HepG2 (cell line): Measurements from ENCODE around the gene YAP1. TPM values are rescaled to one million over a fixed set of nuclear protein-coding genes. Genes with fewer than 3 reads are reported as not detected.

Experiments used
- ATF1 ChIP-seq: IDR thresholded peaks from 2 replicates; pipeline ENCODE4 v1.6.1; 2016; ENCODE audit warnings: mild to moderate bottlenecking, control low read depth
- FOSL2 ChIP-seq: sonication (generic); formaldehyde crosslinking; IDR thresholded peaks from 2 replicates; pipeline ENCODE4 v1.4.0; 2020; ENCODE audit warnings: missing genetic modification reagents
- FOXJ3 ChIP-seq: sonication (generic); formaldehyde crosslinking; IDR thresholded peaks from 2 replicates; pipeline ENCODE4 v1.4.0; 2020; ENCODE audit warnings: missing genetic modification reagents, mild to moderate bottlenecking, borderline replicate concordance
- FOXP1 ChIP-seq, 2 experiments: fragments of 450-650 bp in 1 of 2; IDR thresholded peaks; 2 replicates each; pipeline ENCODE4 v1.6.1; 2017 to 2018; ENCODE audit warnings: antibody characterized with exemption in 1 of 2
- HIVEP1 ChIP-seq: sonication (generic); formaldehyde crosslinking; IDR thresholded peaks from 2 replicates; pipeline ENCODE4 v1.4.0; 2020; ENCODE audit warnings: mild to moderate bottlenecking, missing genetic modification reagents
- HNF4G ChIP-seq, 2 experiments: sonication (generic) in 1 of 2; formaldehyde crosslinking in 1 of 2; IDR thresholded peaks; 2 replicates each; pipeline versions ENCODE4 v1.4.0 to v1.6.1; 2011 to 2020; ENCODE audit warnings: borderline replicate concordance in 2 of 2, low read depth in 2 of 2, mild to moderate bottlenecking in 2 of 2, low read length in 1 of 2, missing genetic modification reagents in 1 of 2, moderate library complexity in 1 of 2
- KDM4B ChIP-seq: sonication (generic); formaldehyde crosslinking; IDR thresholded peaks from 2 replicates; pipeline ENCODE4 v1.4.0; 2020; ENCODE audit warnings: missing genetic modification reagents
- KDM6A ChIP-seq: IDR thresholded peaks from 2 replicates; pipeline ENCODE4 v1.6.1; 2016; ENCODE audit warnings: low read depth
- KLF9 ChIP-seq: IDR thresholded peaks from 2 replicates; pipeline ENCODE4 v1.6.1; 2016; ENCODE audit warnings: low read depth
- LCORL ChIP-seq, 2 experiments: fragments of 450-650 bp in 1 of 2; sonication (generic) in 1 of 2; formaldehyde crosslinking in 1 of 2; IDR thresholded peaks; 2 replicates each; pipeline versions ENCODE4 v1.5.0 to v1.6.1; 2017 to 2020; ENCODE audit warnings: antibody characterized with exemption in 1 of 2, missing genetic modification reagents in 1 of 2
- MBD4 ChIP-seq: IDR thresholded peaks from 2 replicates; pipeline ENCODE4 v1.6.1; 2012; ENCODE audit warnings: low read length, inconsistent platforms, borderline replicate concordance
- MIER2 ChIP-seq: IDR thresholded peaks from 2 replicates; pipeline ENCODE4 v1.6.1; 2016; ENCODE audit warnings: missing biosample characterization, missing genetic modification reagents
- NCOA1 ChIP-seq: sonication (generic); formaldehyde crosslinking; IDR thresholded peaks from 2 replicates; pipeline ENCODE4 v1.9.0; 2021; ENCODE audit warnings: missing genetic modification reagents
- NCOA2 ChIP-seq: sonication (generic); formaldehyde crosslinking; IDR thresholded peaks from 2 replicates; pipeline ENCODE4 v1.8.0; 2022; ENCODE audit warnings: inconsistent platforms
- PRDM10 ChIP-seq: sonication (generic); formaldehyde crosslinking; IDR thresholded peaks from 2 replicates; pipeline ENCODE4 v1.4.0; 2020; ENCODE audit warnings: low read depth, missing genetic modification reagents
- RCOR2 ChIP-seq: IDR thresholded peaks from 2 replicates; pipeline ENCODE4 v1.6.1; 2016; ENCODE audit warnings: missing biosample characterization, missing genetic modification reagents
- TGIF2 ChIP-seq: IDR thresholded peaks from 2 replicates; pipeline ENCODE4 v1.6.1; 2016; ENCODE audit warnings: control low read depth, missing compliant biosample characterization
- THRA ChIP-seq: sonication (generic); formaldehyde crosslinking; IDR thresholded peaks from 2 replicates; pipeline ENCODE4 v1.4.0; 2020; ENCODE audit warnings: missing genetic modification reagents, borderline replicate concordance
- ZNF75D ChIP-seq: sonication (generic); formaldehyde crosslinking; IDR thresholded peaks from 2 replicates; pipeline ENCODE4 v1.8.1; 2023; ENCODE audit warnings: missing genetic modification reagents, mild to moderate bottlenecking, borderline replicate concordance
- ZNF879 ChIP-seq: sonication (generic); formaldehyde crosslinking; IDR thresholded peaks from 2 replicates; pipeline ENCODE4 v1.8.1; 2023; ENCODE audit warnings: missing genetic modification reagents
- ZNF883 ChIP-seq: sonication (generic); formaldehyde crosslinking; IDR thresholded peaks from 2 replicates; pipeline ENCODE4 v1.5.1; 2020; ENCODE audit warnings: mild to moderate bottlenecking, missing genetic modification reagents; ENCODE audit errors: not compliant biosample characterization
- polyA plus RNA-seq, 8 experiments: library from polyadenylated mRNA; depleted of rRNA in 3 of 8; stranded (reverse) in 7 of 8; unstranded in 1 of 8; fragments of >200 nt; fragmentation: Illumina TruSeq in 4 of 8; extraction: Trizol in 4 of 8; gene quantifications; 2 replicates each; pipeline versions ENCODE4 v1.2.1 to v1.2.3, GENCODE V29; 2011 to 2016; ENCODE audit warnings: low read depth in 4 of 8, missing spikeins in 1 of 8, mixed read lengths in 1 of 8; ENCODE audit not compliant: insufficient read depth in 1 of 8
- total RNA-seq, 5 experiments: library from RNA; depleted of rRNA; stranded (reverse); fragments of >200 nt; fragmentation: Illumina TruSeq; extraction: Trizol; gene quantifications; 2 replicates each; pipeline ENCODE4 v1.2.3, GENCODE V29; 2016; ENCODE audit warnings: low read depth in 1 of 5
- TF ChIP-seq, protein P1 (sequence below): sonication (generic); formaldehyde crosslinking; conservative IDR thresholded peaks from 2 replicates; pipeline ENCODE4 v1.4.0; 2020; ENCODE audit warnings: missing genetic modification reagents

The YAP1 gene
- total and polyA plus RNA-seq, 2 of the 13 experiments (the other 11 are each of a cell fraction or from before 2014, with no cell fraction given), result 59.5 to 91.0 TPM

GRCh38 chr11:102192349-102193066, 82.3 kb downstream of the YAP1 start (continued):
- TF ChIP-seq LCORL (IDR thresholded peaks at IDR 0.05) (no peak), LCORL (CRISPR knock-in tag; IDR thresholded peaks at IDR 0.05) (peak; percentile 62; the same call in 1 of the 2 replicates), KDM4B (CRISPR knock-in tag) (0 out of 2 replicates have a peak, but pooled peaks have one; percentile 30), FOXJ3 (CRISPR knock-in tag) (peak; percentile 89; the same call in 1 of the 2 replicates), NCOA1 (CRISPR knock-in tag) (0 out of 2 replicates have a peak, but pooled peaks have one; percentile 41), HNF4G (IDR thresholded peaks at IDR 0.05; ENCODE audit: borderline replicate concordance, low read depth, low read length) (peak; percentile 94), HNF4G (CRISPR knock-in tag; IDR thresholded peaks at IDR 0.05; ENCODE audit: borderline replicate concordance, low read depth) (peak; percentile 43; the same call in 1 of the 2 replicates), NCOA2 (CRISPR knock-in tag) (peak; percentile 98), THRA (CRISPR knock-in tag) (peak; percentile 64; the same call in 1 of the 2 replicates), TGIF2 (CRISPR knock-in tag) (peak; percentile 68; the same call in 1 of the 2 replicates), FOXP1 (IDR thresholded peaks at IDR 0.05) (no peak), FOXP1 (CRISPR knock-in tag; IDR thresholded peaks at IDR 0.05) (peak; percentile 81; the same call in 1 of the 2 replicates), ZNF879 (CRISPR knock-in tag) (no peak), FOSL2 (CRISPR knock-in tag) (peak; percentile 86), ATF1 (CRISPR knock-in tag) (peak; percentile 51; the same call in 1 of the 2 replicates), KLF9 (CRISPR knock-in tag) (0 out of 2 replicates have a peak, but pooled peaks have one; percentile 16), HIVEP1 (CRISPR knock-in tag) (no peak), MBD4 (peak; percentile 82; the same call in 1 of the 2 replicates), MIER2 (CRISPR knock-in tag) (0 out of 2 replicates have a peak, but pooled peaks have one; percentile 19), PRDM10 (CRISPR knock-in tag) (peak; percentile 38; the same call in 1 of the 2 replicates), KDM6A (peak; percentile 73), ZNF883 (CRISPR knock-in tag) (no peak), ZNF75D (no peak), RCOR2 (peak; percentile 84)
- TF ChIP-seq, protein P1, sequence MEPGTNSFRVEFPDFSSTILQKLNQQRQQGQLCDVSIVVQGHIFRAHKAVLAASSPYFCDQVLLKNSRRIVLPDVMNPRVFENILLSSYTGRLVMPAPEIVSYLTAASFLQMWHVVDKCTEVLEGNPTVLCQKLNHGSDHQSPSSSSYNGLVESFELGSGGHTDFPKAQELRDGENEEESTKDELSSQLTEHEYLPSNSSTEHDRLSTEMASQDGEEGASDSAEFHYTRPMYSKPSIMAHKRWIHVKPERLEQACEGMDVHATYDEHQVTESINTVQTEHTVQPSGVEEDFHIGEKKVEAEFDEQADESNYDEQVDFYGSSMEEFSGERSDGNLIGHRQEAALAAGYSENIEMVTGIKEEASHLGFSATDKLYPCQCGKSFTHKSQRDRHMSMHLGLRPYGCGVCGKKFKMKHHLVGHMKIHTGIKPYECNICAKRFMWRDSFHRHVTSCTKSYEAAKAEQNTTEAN (CRISPR knock-in tag), result peak; percentile 46; the same call in 1 of the 2 replicates
